GM12872 (cell line): ENCODE measurements around the gene PRPF40B.

Experiments used
- CTCF ChIP-seq: IDR thresholded peaks from 3 replicates; pipeline ENCODE4 v1.5.1; 2011; ENCODE audit warnings: low read depth, mild to moderate bottlenecking, low read length, moderate library complexity; ENCODE audit not compliant: insufficient read depth

PRPF40B gene

GRCh38 chr12:49635036-49635435 is 11.7 kb downstream of the PRPF40B start:
- TF ChIP-seq CTCF: no peak

DNA sequence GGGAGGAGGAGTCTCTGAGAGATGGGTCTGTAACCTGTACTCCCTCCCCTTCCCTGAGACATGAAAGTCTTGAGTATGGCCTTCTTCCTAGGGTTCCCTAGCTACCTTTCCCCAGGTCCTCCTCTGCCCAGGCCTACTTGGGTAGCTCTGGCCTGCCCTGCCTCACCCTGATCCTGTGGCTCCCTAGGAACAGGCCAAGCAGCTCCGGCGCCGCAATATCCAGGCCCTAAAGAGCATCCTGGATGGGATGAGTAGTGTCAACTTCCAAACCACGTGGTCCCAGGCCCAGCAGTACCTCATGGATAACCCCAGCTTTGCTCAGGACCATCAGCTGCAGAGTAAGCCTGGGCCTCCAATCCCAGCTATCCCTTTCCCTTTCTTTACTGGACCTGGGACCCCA is 12.3 kb downstream of the PRPF40B start:
- no peak for TF ChIP-seq CTCF

GRCh38 chr12:49636574-49636973 is 13.2 kb downstream of the PRPF40B start:
- no peak for TF ChIP-seq CTCF

DNA sequence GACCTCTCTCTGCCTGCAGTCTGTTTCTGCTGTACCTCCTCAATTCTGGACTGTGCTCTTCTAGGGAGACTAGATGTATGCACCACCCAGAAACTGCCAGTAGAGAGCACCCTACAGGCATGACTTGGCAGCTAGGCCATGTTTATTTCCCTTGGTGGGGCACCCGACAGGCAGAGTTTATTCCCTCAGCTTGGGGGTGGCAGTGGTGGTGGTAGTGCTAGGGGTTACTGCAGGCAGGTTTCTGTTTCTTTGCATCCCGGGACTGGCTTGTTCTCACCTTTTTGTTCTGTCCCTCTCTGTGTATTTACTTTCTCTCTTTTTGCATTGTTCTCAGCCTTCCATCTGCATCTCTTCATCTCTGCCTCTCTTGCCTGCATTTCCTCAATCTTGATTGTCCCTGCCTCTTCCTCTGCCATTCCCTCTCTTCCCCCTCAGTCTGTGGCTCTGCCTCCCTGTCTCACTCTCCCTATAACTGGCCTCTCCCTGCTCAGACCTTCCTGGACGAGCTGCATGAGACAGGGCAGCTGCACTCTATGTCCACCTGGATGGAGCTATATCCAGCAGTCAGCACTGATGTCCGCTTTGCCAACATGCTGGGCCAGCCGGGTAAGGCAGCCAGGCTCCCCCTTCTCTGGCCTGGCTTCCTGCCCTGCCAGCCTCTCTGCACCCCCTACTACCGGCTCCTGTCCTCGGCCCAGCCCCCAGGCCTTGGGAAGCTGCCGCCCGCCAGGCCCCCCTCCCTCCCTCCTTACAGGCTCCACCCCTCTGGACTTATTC is 13.8 kb downstream of the PRPF40B start:
- peak; percentile 84 for TF ChIP-seq CTCF

DNA sequence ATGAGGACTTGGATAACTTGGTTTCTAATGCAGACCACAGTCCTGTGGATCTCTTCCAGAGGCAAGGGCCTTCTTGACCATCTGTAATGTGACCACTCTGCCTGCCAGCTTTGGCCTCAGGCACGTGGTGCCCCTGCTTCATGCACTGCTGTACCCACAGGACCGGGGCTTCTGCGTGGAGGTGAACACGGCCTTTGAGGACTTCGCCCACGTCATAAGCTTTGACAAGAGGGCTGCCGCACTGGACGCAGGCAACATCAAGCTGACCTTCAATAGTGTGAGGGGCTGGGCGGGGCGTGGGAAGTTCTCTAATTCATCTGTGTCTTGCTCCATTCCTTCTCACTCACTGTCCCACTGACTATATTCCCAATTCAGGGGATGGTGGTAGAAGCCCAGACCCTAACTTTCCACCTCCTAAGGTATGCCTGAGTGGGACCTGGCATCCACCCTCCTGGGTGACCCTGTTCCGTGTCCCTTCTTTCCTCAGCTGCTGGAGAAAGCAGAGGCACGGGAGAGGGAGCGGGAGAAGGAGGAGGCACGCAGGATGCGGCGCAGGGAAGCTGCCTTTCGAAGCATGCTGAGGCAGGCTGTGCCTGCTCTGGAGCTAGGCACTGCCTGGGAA is 18.5 kb downstream of the PRPF40B start:
- TF ChIP-seq CTCF: no peak

- TF ChIP-seq CTCF: no peak
Observed at GRCh38 chr12:49642370-49642802, 19.0 kb downstream of the PRPF40B start.

DNA sequence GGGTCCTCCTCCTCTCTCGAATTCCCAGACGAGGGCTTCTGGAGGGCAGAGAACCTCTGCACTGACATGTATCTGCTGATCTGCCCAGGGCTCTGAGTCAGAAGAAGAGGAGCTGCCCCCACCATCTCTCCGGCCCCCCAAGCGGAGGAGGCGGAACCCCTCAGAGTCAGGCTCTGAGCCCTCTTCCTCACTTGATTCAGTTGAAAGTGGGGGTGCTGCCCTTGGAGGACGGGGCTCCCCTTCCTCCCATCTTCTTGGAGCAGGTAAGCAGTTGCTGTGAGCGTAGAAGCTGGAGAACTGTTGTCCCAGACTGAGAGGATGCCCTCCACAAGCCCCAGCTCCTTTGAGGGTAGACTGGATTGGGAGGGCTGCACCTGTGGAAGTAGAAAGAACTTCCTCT is 19.8 kb downstream of the PRPF40B start:
- TF ChIP-seq CTCF: no peak
